GM12878 (cell line): ENCODE results near the gene CA10.

Experiments used
- CREB1 ChIP-seq: IDR thresholded peaks from 2 replicates; pipeline ENCODE4 v1.6.1; 2012; ENCODE audit warnings: low read depth, mild to moderate bottlenecking, inconsistent platforms
- CREM ChIP-seq: IDR thresholded peaks from 2 replicates; pipeline ENCODE4 v1.6.1; 2014; ENCODE audit warnings: antibody characterized with exemption, low read depth
- CTCF ChIP-seq, 3 experiments: IDR thresholded peaks in 2 of 3; conservative IDR thresholded peaks in 1 of 3; 2 replicates each; pipeline ENCODE4 v1.5.1; 2011; ENCODE audit warnings: low read depth in 3 of 3, low read length in 3 of 3, mild to moderate bottlenecking in 3 of 3, control low read depth in 2 of 3, moderate library complexity in 2 of 3, inconsistent platforms in 1 of 3, mixed read lengths in 1 of 3; ENCODE audit not compliant: control insufficient read depth in 2 of 3, insufficient read depth in 1 of 3; ENCODE audit errors: extremely low read depth in 1 of 3
- ETV6 ChIP-seq, 2 experiments: fragments of 450-650 bp in 1 of 2; IDR thresholded peaks in 1 of 2; conservative IDR thresholded peaks in 1 of 2; 2 replicates each; pipeline ENCODE4 v1.6.1; 2014; ENCODE audit warnings: antibody characterized with exemption in 1 of 2, borderline replicate concordance in 1 of 2, low read depth in 1 of 2, mild to moderate bottlenecking in 1 of 2, moderate library complexity in 1 of 2
- MLLT1 ChIP-seq: fragments of 450-650 bp; IDR thresholded peaks from 2 replicates; pipeline ENCODE4 v1.6.1; 2016; ENCODE audit warnings: mild to moderate bottlenecking
- RAD21 ChIP-seq: IDR thresholded peaks from 2 replicates; pipeline ENCODE4 v1.6.1; 2011; ENCODE audit warnings: mild to moderate bottlenecking, low read depth, low read length, moderate library complexity; ENCODE audit not compliant: insufficient read depth
- USF2 ChIP-seq: IDR thresholded peaks from 2 replicates; pipeline ENCODE4 v1.6.1; 2011; ENCODE audit warnings: low read depth, low read length, improper control_type of control experiment, borderline replicate concordance
- ZBTB33 ChIP-seq: fragments of 450-650 bp; IDR thresholded peaks from 2 replicates; pipeline ENCODE4 v1.6.1; 2017; ENCODE audit warnings: mild to moderate bottlenecking
- TF ChIP-seq, protein P1 (sequence below): IDR thresholded peaks from 2 replicates; pipeline ENCODE4 v1.6.1; 2012; ENCODE audit warnings: low read depth, low read length, improper control_type of control experiment
- TF ChIP-seq, protein P2 (sequence below): fragments of 450-650 bp; IDR thresholded peaks from 2 replicates; pipeline ENCODE4 v1.6.1; 2017; ENCODE audit warnings: mild to moderate bottlenecking, low read depth, inconsistent platforms; ENCODE audit not compliant: poor library complexity, severe bottlenecking

- TF ChIP-seq CREB1 (no peak), CTCF (IDR thresholded peaks at IDR 0.05 in 2 of 3, conservative IDR thresholded peaks at IDR 0.05 in 1 of 3; ENCODE audit: control insufficient read depth in 2 of 3, extremely low read depth in 1 of 3, insufficient read depth in 1 of 3, low read depth in 3 of 3, low read length in 3 of 3) (no peak), ETV6 (conservative IDR thresholded peaks at IDR 0.05 in 1 of 2, IDR thresholded peaks at IDR 0.05 in 1 of 2; ENCODE audit: borderline replicate concordance in 1 of 2, low read depth in 1 of 2) (no peak), RAD21 (no peak), CREM (no peak), ZBTB33 (no peak), MLLT1 (no peak), USF2 (no peak)
- TF ChIP-seq, protein P1, sequence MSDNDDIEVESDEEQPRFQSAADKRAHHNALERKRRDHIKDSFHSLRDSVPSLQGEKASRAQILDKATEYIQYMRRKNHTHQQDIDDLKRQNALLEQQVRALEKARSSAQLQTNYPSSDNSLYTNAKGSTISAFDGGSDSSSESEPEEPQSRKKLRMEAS, result no peak
- TF ChIP-seq, protein P2, sequence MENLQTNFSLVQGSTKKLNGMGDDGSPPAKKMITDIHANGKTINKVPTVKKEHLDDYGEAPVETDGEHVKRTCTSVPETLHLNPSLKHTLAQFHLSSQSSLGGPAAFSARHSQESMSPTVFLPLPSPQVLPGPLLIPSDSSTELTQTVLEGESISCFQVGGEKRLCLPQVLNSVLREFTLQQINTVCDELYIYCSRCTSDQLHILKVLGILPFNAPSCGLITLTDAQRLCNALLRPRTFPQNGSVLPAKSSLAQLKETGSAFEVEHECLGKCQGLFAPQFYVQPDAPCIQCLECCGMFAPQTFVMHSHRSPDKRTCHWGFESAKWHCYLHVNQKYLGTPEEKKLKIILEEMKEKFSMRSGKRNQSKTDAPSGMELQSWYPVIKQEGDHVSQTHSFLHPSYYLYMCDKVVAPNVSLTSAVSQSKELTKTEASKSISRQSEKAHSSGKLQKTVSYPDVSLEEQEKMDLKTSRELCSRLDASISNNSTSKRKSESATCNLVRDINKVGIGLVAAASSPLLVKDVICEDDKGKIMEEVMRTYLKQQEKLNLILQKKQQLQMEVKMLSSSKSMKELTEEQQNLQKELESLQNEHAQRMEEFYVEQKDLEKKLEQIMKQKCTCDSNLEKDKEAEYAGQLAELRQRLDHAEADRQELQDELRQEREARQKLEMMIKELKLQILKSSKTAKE, result no peak
Measured at GRCh38 chr17:51670899-51671298, 487.6 kb downstream of the CA10 start.
